AG10803 (cell line): ENCODE results near the gene PRKCB.

Experiments used
- DNase-seq: peaks from one replicate; pipeline ENCODE4 v3.0.0; 2010; ENCODE audit warnings: low read depth
- H3K4me3 ChIP-seq: 2 replicates; pipeline ENCODE4 v1.5.1; 2011; ENCODE audit warnings: mild to moderate bottlenecking, low read length, control low read depth
- CTCF ChIP-seq: conservative IDR thresholded peaks from 2 replicates; pipeline ENCODE4 v1.5.1; 2011; ENCODE audit warnings: mild to moderate bottlenecking, low read length, control low read depth, inconsistent platforms

Gene PRKCB

GRCh38 chr16:24195221-24195620 lies 359.4 kb downstream of the PRKCB start:
- no peak for TF ChIP-seq CTCF
- no peak for DNase-seq
- H3K4me3 ChIP-seq, result no peak overlapping the region

GRCh38 chr16:24198807-24199533 lies 363.2 kb downstream of the PRKCB start:
- no peak for TF ChIP-seq CTCF
- H3K4me3 ChIP-seq, result no peak overlapping the region
- DNase-seq, result no peak

- DNase-seq, result no peak
- no peak overlapping the region for H3K4me3 ChIP-seq
- TF ChIP-seq CTCF, result no peak
Measured at GRCh38 chr16:24203675-24204074, 367.9 kb downstream of the PRKCB start.

GRCh38 chr16:24204150-24204665 lies 368.4 kb downstream of the PRKCB start:
- TF ChIP-seq CTCF, result no peak
- no peak overlapping the region for H3K4me3 ChIP-seq
- no peak for DNase-seq

GRCh38 chr16:24206926-24207325 lies 371.1 kb downstream of the PRKCB start:
- TF ChIP-seq CTCF, result no peak
- no peak overlapping the region for H3K4me3 ChIP-seq
- no peak for DNase-seq

GRCh38 chr16:24208710-24209109 lies 372.9 kb downstream of the PRKCB start:
- no peak overlapping the region for H3K4me3 ChIP-seq
- no peak for DNase-seq
- TF ChIP-seq CTCF, result no peak

- DNase-seq, result no peak
- no peak for TF ChIP-seq CTCF
- no peak overlapping the region for H3K4me3 ChIP-seq
Measured at GRCh38 chr16:24214992-24215391, 379.2 kb downstream of the PRKCB start.
